Measurements from ENCODE around the gene CD300LD. TPM values are rescaled to one million over a fixed set of nuclear protein-coding genes. Genes with fewer than 3 reads are reported as not detected.

CD300LD gene
- polyA plus RNA-seq, 3 donors = 0.33 to 0.50 (median 0.41) TPM

DNA sequence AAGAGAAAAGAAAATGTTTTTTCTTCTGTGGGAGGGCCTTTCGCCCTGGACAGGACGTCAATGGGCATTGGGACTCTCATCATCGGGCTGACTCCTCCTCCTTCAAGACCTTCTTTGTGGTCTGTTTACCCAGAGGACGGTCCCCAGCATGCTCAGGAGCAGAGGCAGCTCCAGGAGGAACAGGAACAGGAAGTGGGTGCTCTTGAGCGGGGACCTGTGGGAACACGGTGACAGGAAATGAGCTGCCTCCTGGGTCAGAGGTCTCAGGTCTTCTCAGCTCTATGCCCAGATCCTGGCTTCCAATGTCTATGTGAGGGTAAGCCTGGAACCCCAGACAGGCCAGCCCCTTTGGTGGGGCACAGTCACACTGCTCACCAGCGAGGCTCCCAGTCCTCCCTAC lies 12.2 kb downstream of the CD300LD start:
- Histone ChIP-seq H3K4me1 (ENCODE audit: control insufficient read depth in 1 of 2, insufficient read depth in 2 of 2, low read length in 2 of 2) (peaks cover 13 to 17% of the 10 kb centered on the region in 2 donors), H3K79me2 (ENCODE audit: insufficient read depth, low read length) (no peaks in the 10 kb centered on the region), H3K9me3 (replicated peaks in 1 of 2; ENCODE audit: control insufficient read depth in 1 of 2, insufficient read depth in 1 of 2, low read length in 2 of 2) (peaks cover 8% of the 10 kb centered on the region in 2 donors), H3K27ac (ENCODE audit: low read depth in 1 of 2, low read length in 2 of 2) (no peak overlapping the region), H3K27me3 (ENCODE audit: control insufficient read depth in 2 of 2, insufficient read depth in 2 of 2, low read length in 2 of 2) (no peaks in the 10 kb centered on the region), H2AFZ (ENCODE audit: insufficient read depth, low read depth, low read length, poor library complexity, severe bottlenecking) (peak overlapping the region; percentile 66), H4K20me1 (ENCODE audit: insufficient read depth, low read length) (no peaks in the 10 kb centered on the region), H3K4me3 (replicated peaks in 1 of 3; ENCODE audit: low read depth in 2 of 3, low read length in 3 of 3) (peak overlapping the region in 1 of 3 experiments; percentile 41), H3K4me2 (replicated peaks; ENCODE audit: extremely low read depth, low read length, poor library complexity, severe bottlenecking) (peak overlapping the region; percentile 41), H3K36me3 (replicated peaks in 1 of 2; ENCODE audit: control insufficient read depth in 1 of 2, insufficient read depth in 2 of 2, low read length in 2 of 2) (no peaks in the 10 kb centered on the region), H3K9ac (ENCODE audit: insufficient read depth, low read length, poor library complexity, severe bottlenecking) (no peak overlapping the region)
- peaks cover 21% of the 10 kb centered on the region for H3K4me1 Mint-ChIP-seq
- peaks cover 0 to 5% of the 10 kb centered on the region in 2 donors for H3K36me3 Mint-ChIP-seq
- WGBS (ENCODE audit: insufficient coverage) = 31% methylated on average over 7 of the region's 7 CpGs
- DNase-seq = peak in 2 of 3 donors; percentile 54 to 69
- peaks cover 4 to 13% (median 9%) of the 10 kb centered on the region in 7 donors for H3K9me3 Mint-ChIP-seq
- intact Hi-C loops (cut with micrococcal nuclease) = no loop called here
- H3K27me3 Mint-ChIP-seq (ENCODE audit: low read depth in 3 of 3) = peaks cover 13 to 18% (median 13%) of the 10 kb centered on the region in 3 donors
- peak overlapping the region; percentile 52 to 59 for H3K4me3 Mint-ChIP-seq
- TF ChIP-seq, protein P1, sequence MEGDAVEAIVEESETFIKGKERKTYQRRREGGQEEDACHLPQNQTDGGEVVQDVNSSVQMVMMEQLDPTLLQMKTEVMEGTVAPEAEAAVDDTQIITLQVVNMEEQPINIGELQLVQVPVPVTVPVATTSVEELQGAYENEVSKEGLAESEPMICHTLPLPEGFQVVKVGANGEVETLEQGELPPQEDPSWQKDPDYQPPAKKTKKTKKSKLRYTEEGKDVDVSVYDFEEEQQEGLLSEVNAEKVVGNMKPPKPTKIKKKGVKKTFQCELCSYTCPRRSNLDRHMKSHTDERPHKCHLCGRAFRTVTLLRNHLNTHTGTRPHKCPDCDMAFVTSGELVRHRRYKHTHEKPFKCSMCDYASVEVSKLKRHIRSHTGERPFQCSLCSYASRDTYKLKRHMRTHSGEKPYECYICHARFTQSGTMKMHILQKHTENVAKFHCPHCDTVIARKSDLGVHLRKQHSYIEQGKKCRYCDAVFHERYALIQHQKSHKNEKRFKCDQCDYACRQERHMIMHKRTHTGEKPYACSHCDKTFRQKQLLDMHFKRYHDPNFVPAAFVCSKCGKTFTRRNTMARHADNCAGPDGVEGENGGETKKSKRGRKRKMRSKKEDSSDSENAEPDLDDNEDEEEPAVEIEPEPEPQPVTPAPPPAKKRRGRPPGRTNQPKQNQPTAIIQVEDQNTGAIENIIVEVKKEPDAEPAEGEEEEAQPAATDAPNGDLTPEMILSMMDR (IDR thresholded peaks at IDR 0.05) = no peak
- H3K27ac Mint-ChIP-seq = peak overlapping the region in 3 of 7 donors; percentile 14 to 70 (median 46)

DNA sequence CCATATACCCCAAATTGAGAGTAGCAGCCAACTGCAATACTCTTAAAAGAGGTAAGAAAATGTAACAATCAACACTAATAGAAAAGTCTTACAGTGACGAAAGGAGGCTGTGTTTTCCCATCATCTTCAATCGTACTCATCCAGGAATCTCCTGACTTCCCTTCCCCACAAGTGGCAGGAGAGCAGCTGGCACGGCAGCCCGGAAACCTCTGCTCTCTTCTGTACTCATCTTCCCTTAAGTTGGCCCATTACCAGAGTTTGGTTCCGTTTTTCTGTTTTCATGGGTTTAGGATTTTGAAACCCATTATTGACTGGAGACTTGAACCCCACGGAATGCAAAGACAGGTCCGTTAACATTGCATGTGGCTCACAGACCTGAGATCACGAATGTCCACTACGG lies 13.1 kb downstream of the CD300LD start:
- Histone ChIP-seq H3K9ac (ENCODE audit: insufficient read depth, low read length, poor library complexity, severe bottlenecking) (no peak overlapping the region), H3K4me1 (ENCODE audit: control insufficient read depth in 1 of 2, insufficient read depth in 2 of 2, low read length in 2 of 2) (peaks cover 13 to 17% of the 10 kb centered on the region in 2 donors), H3K4me3 (replicated peaks in 1 of 3; ENCODE audit: low read depth in 2 of 3, low read length in 3 of 3) (no peak overlapping the region), H3K79me2 (ENCODE audit: insufficient read depth, low read length) (no peaks in the 10 kb centered on the region), H3K36me3 (replicated peaks in 1 of 2; ENCODE audit: control insufficient read depth in 1 of 2, insufficient read depth in 2 of 2, low read length in 2 of 2) (no peaks in the 10 kb centered on the region), H3K4me2 (replicated peaks; ENCODE audit: extremely low read depth, low read length, poor library complexity, severe bottlenecking) (no peak overlapping the region), H3K9me3 (replicated peaks in 1 of 2; ENCODE audit: control insufficient read depth in 1 of 2, insufficient read depth in 1 of 2, low read length in 2 of 2) (no peaks in the 10 kb centered on the region), H3K27me3 (ENCODE audit: control insufficient read depth in 2 of 2, insufficient read depth in 2 of 2, low read length in 2 of 2) (peaks cover 0 to 4% of the 10 kb centered on the region in 2 donors), H4K20me1 (ENCODE audit: insufficient read depth, low read length) (no peaks in the 10 kb centered on the region), H3K27ac (ENCODE audit: low read depth in 1 of 2, low read length in 2 of 2) (no peak overlapping the region), H2AFZ (ENCODE audit: insufficient read depth, low read depth, low read length, poor library complexity, severe bottlenecking) (no peak overlapping the region)
- peaks cover 0 to 5% of the 10 kb centered on the region in 2 donors for H3K36me3 Mint-ChIP-seq
- TF ChIP-seq, protein P1 (IDR thresholded peaks at IDR 0.05) = no peak
- 90% methylated on average over 7 of the region's 9 CpGs for WGBS (ENCODE audit: insufficient coverage)
- intact Hi-C loops (cut with micrococcal nuclease) = no loop called here
- H3K27me3 Mint-ChIP-seq (ENCODE audit: low read depth in 3 of 3) = peaks cover 13 to 24% (median 16%) of the 10 kb centered on the region in 3 donors
- peaks cover 21% of the 10 kb centered on the region for H3K4me1 Mint-ChIP-seq
- peak in 2 of 3 donors; percentile 45 to 70 for DNase-seq
- H3K9me3 Mint-ChIP-seq = peaks cover 0 to 4% (median under 1%) of the 10 kb centered on the region in 7 donors
- peak overlapping the region in 1 of 2 donors; percentile 26 for H3K4me3 Mint-ChIP-seq
- peak overlapping the region in 3 of 7 donors; percentile 33 to 58 (median 58) for H3K27ac Mint-ChIP-seq
